ENCODE measurements around the gene TFAP2A.

TFAP2A gene

GRCh38 chr6:10361428-10361827 is 53.4 kb downstream of the TFAP2A start (continued):
- no peak for TF ChIP-seq ZSCAN5A (tag by site-specific recombination; IDR thresholded peaks at IDR 0.05)
- TF ChIP-seq ZNF24 (tag by site-specific recombination; IDR thresholded peaks at IDR 0.05): no peak
- TF ChIP-seq ZFP37 (tag by site-specific recombination; IDR thresholded peaks at IDR 0.05): no peak
- no peak for TF ChIP-seq ZNF529 (tag by site-specific recombination; IDR thresholded peaks at IDR 0.05; ENCODE audit: insufficient replicate concordance)
- TF ChIP-seq PBX3 (CRISPR knock-in tag; IDR thresholded peaks at IDR 0.05): no peak
- TF ChIP-seq ZNF280D (tag by site-specific recombination; IDR thresholded peaks at IDR 0.05): no peak
- no peak for TF ChIP-seq ZNF513 (tag by site-specific recombination; IDR thresholded peaks at IDR 0.05)
- TF ChIP-seq KLF1 (tag by site-specific recombination; IDR thresholded peaks at IDR 0.05): no peak
- 0 out of 2 replicates have a peak, but pooled peaks have one; percentile 44 for TF ChIP-seq OVOL3 (tag by site-specific recombination; IDR thresholded peaks at IDR 0.05)
- TF ChIP-seq ZNF624 (tag by site-specific recombination; IDR thresholded peaks at IDR 0.05): no peak
- no peak for TF ChIP-seq KLF17 (tag by site-specific recombination; IDR thresholded peaks at IDR 0.05)
- TF ChIP-seq ZNF362 (tag by site-specific recombination; IDR thresholded peaks at IDR 0.05): no peak
- no peak for TF ChIP-seq GLIS1 (tag by site-specific recombination; IDR thresholded peaks at IDR 0.05)
- peak; percentile 34; the same call in 1 of the 2 replicates for TF ChIP-seq ZNF654 (tag by site-specific recombination; IDR thresholded peaks at IDR 0.05; ENCODE audit: low read depth)
- TF ChIP-seq ZNF426 (tag by site-specific recombination; IDR thresholded peaks at IDR 0.05): peak; percentile 88
- peak; percentile 26; the same call in 1 of the 2 replicates for TF ChIP-seq ZBTB21 (tag by site-specific recombination; IDR thresholded peaks at IDR 0.05)
- TF ChIP-seq ZFHX2 (tag by site-specific recombination; conservative IDR thresholded peaks at IDR 0.05): no peak
- peak; percentile 46; the same call in 1 of the 2 replicates for TF ChIP-seq GLI2 (tag by site-specific recombination; IDR thresholded peaks at IDR 0.05; ENCODE audit: borderline replicate concordance, low read depth)
- no peak for TF ChIP-seq ZNF133 (tag by site-specific recombination; IDR thresholded peaks at IDR 0.05)
- TF ChIP-seq ZNF449 (tag by site-specific recombination; IDR thresholded peaks at IDR 0.05): no peak
- TF ChIP-seq PRDM1 (tag by site-specific recombination; IDR thresholded peaks at IDR 0.05): no peak
- no peak for TF ChIP-seq ZNF416 (tag by site-specific recombination; IDR thresholded peaks at IDR 0.05)
- TF ChIP-seq TRIM28 (IDR thresholded peaks at IDR 0.05; ENCODE audit: borderline replicate concordance, low read length): no peak
- TF ChIP-seq ZNF518A (tag by site-specific recombination; conservative IDR thresholded peaks at IDR 0.05; ENCODE audit: low read depth): peak; percentile 93

Data from HEK293 (cell line).